Trophoblast cell (in vitro differentiated cells and primary cell): ENCODE measurements around the gene NPLOC4.
A peak's percentile ranks its signal among the peaks of the same experiment; 100 is the strongest.

Experiments
- DNase-seq, 2 donors: peaks; one replicate each; pipeline ENCODE4 v3.0.0-alpha.2; 2016
- H2AFZ ChIP-seq: 2 replicates; pipeline ENCODE4 v1.6.1; 2013; ENCODE audit warnings: low read length, moderate library complexity, mild to moderate bottlenecking; ENCODE audit not compliant: insufficient read depth, poor library complexity
- H2AK5ac ChIP-seq: 2 replicates; pipeline ENCODE4 v1.6.1; 2013; ENCODE audit warnings: mild to moderate bottlenecking, low read length
- H2BK120ac ChIP-seq: 2 replicates; pipeline ENCODE4 v1.6.1; 2013; ENCODE audit warnings: low read length, mild to moderate bottlenecking, moderate library complexity; ENCODE audit not compliant: insufficient read depth, poor library complexity
- H2BK12ac ChIP-seq: 2 replicates; pipeline ENCODE4 v1.6.1; 2013; ENCODE audit warnings: mild to moderate bottlenecking, low read length, moderate library complexity
- H2BK5ac ChIP-seq: 2 replicates; pipeline ENCODE4 v1.6.1; 2013; ENCODE audit warnings: low read length, low read depth, moderate library complexity, mild to moderate bottlenecking; ENCODE audit not compliant: poor library complexity
- H3K14ac ChIP-seq: 2 replicates; pipeline ENCODE4 v1.6.1; 2013; ENCODE audit warnings: mild to moderate bottlenecking, low read length
- H3K18ac ChIP-seq: 2 replicates; pipeline ENCODE4 v1.6.1; 2013; ENCODE audit warnings: mild to moderate bottlenecking, low read length
- H3K23ac ChIP-seq: 2 replicates; pipeline ENCODE4 v1.6.1; 2013; ENCODE audit warnings: low read length
- H3K27ac ChIP-seq: 2 replicates; pipeline ENCODE4 v1.5.1; 2013; ENCODE audit warnings: low read depth, mild to moderate bottlenecking, inconsistent platforms, low read length, moderate library complexity
- H3K27me3 ChIP-seq: 2 replicates; pipeline ENCODE4 v1.6.1; 2013; ENCODE audit warnings: inconsistent platforms, mild to moderate bottlenecking, low read length, moderate library complexity; ENCODE audit not compliant: insufficient read depth
- H3K36me3 ChIP-seq, 2 experiments: 1 replicate in 1 of 2; 2 replicates in 1 of 2; pipeline ENCODE4 v1.6.1; 2013; ENCODE audit warnings: low read length in 2 of 2, mild to moderate bottlenecking in 2 of 2, moderate library complexity in 1 of 2; ENCODE audit not compliant: insufficient read depth in 2 of 2, control insufficient read depth in 1 of 2
- H3K4ac ChIP-seq: 2 replicates; pipeline ENCODE4 v1.6.1; 2013; ENCODE audit warnings: low read depth, mild to moderate bottlenecking, low read length, moderate library complexity
- H3K4me1 ChIP-seq, 2 experiments: 1 replicate in 1 of 2; 2 replicates in 1 of 2; pipeline ENCODE4 v1.6.1; 2013; ENCODE audit warnings: low read length in 2 of 2, mild to moderate bottlenecking in 2 of 2, moderate library complexity in 1 of 2; ENCODE audit not compliant: insufficient read depth in 2 of 2, control insufficient read depth in 1 of 2
- H3K4me2 ChIP-seq: 2 replicates; pipeline ENCODE4 v1.6.1; 2013; ENCODE audit warnings: inconsistent platforms, mild to moderate bottlenecking, low read length, moderate library complexity
- H3K4me3 ChIP-seq: 2 replicates; pipeline ENCODE4 v1.5.1; 2013; ENCODE audit warnings: mild to moderate bottlenecking, low read depth, low read length, inconsistent platforms
- H3K79me1 ChIP-seq: one replicate; pipeline ENCODE4 v1.6.1; 2013; ENCODE audit warnings: low read length
- H3K79me2 ChIP-seq: 2 replicates; pipeline ENCODE4 v1.6.1; 2013; ENCODE audit warnings: low read length, mild to moderate bottlenecking; ENCODE audit not compliant: control insufficient read depth, insufficient read depth, poor library complexity
- H3K9ac ChIP-seq: 2 replicates; pipeline ENCODE4 v1.6.1; 2013; ENCODE audit warnings: mild to moderate bottlenecking, low read length
- H3K9me3 ChIP-seq: 2 replicates; pipeline ENCODE4 v1.6.1; 2013; ENCODE audit warnings: low read depth, mild to moderate bottlenecking, control low read depth, inconsistent platforms, low read length; ENCODE audit not compliant: insufficient read depth
- H4K12ac ChIP-seq: 2 replicates; pipeline ENCODE4 v1.6.1; 2013; ENCODE audit warnings: low read depth, mild to moderate bottlenecking, low read length, moderate library complexity
- H4K8ac ChIP-seq: 2 replicates; pipeline ENCODE4 v1.6.1; 2013; ENCODE audit warnings: low read depth, mild to moderate bottlenecking, low read length, moderate library complexity
- H4K91ac ChIP-seq: one replicate; pipeline ENCODE4 v1.6.1; 2013; ENCODE audit warnings: low read depth, mild to moderate bottlenecking, low read length, moderate library complexity
- WGBS: extraction: QIAGEN DNeasy Blood & Tissue Kit; methylation state at CpG from one replicate; pipeline ENCODE4 v1.1.7; 2013; ENCODE audit warnings: missing lambda C conversion rate; ENCODE audit not compliant: insufficient read length, insufficient coverage; ENCODE audit errors: extremely low coverage; 5-methylcytosine and 5-hydroxymethylcytosine counted together

Gene NPLOC4

GRCh38 chr17:81512562-81513371, 124.1 kb downstream of the NPLOC4 start, which contains the start of gene ACTG1:
Gene ACTG1 (minus strand): TSS chr17:81512799. CDS start chr17:81512354, 445 bp downstream.
- peak within 1 kb of the TSS; percentile 97 for H3K27ac ChIP-seq
- H3K79me1 ChIP-seq: peaks cover 34% of the 10 kb centered on the region
- peak within 1 kb of the TSS; percentile 98 for H2BK5ac ChIP-seq
- no peaks in the 10 kb centered on the region for H3K27me3 ChIP-seq
- peak within 1 kb of the TSS; percentile 100 for H2AK5ac ChIP-seq
- peak within 1 kb of the TSS; percentile 97 for H4K91ac ChIP-seq
- peak within 1 kb of the TSS; percentile 89 for H3K4me2 ChIP-seq
- peak within 1 kb of the TSS; percentile 100 for H3K4ac ChIP-seq
- no peak within 1 kb of the TSS for H3K23ac ChIP-seq
- peak within 1 kb of the TSS; percentile 99 for H4K12ac ChIP-seq
- H2BK12ac ChIP-seq: peak within 1 kb of the TSS; percentile 83
- H3K4me1 ChIP-seq: peaks cover 24 to 26% of the 10 kb centered on the region in 2 experiments
- peak within 1 kb of the TSS; percentile 99 for H4K8ac ChIP-seq
- peak within 1 kb of the TSS; percentile 99 for H3K18ac ChIP-seq
- no CpG with 5 or more reads among the region's 111 CpGs for WGBS
- H2AFZ ChIP-seq: peak within 1 kb of the TSS; percentile 77
- peak within 1 kb of the TSS; percentile 99 for H3K9ac ChIP-seq
- H3K4me3 ChIP-seq: peak within 1 kb of the TSS; percentile 94
- peaks cover 49% of the 10 kb centered on the region for H3K79me2 ChIP-seq
- H3K9me3 ChIP-seq: peaks cover 8% of the 10 kb centered on the region
- peaks cover 30 to 38% of the 10 kb centered on the region in 2 experiments for H3K36me3 ChIP-seq
- H3K14ac ChIP-seq: peak within 1 kb of the TSS; percentile 96
- DNase-seq: peak; percentile 84 to 94
- peak within 1 kb of the TSS; percentile 88 for H2BK120ac ChIP-seq

GRCh38 chr17:81511804-81512561, 124.9 kb downstream of the NPLOC4 start:
- Histone ChIP-seq H4K91ac (no peak overlapping the region), H4K8ac (peak overlapping the region; percentile 33), H4K12ac (peak overlapping the region; percentile 14), H3K4me3 (peak overlapping the region; percentile 94), H3K18ac (peak overlapping the region; percentile 4), H3K27ac (peak overlapping the region; percentile 77), H3K36me3 (peaks cover 30 to 38% of the 10 kb centered on the region in 2 experiments), H3K79me1 (peaks cover 33% of the 10 kb centered on the region), H2BK120ac (peak overlapping the region; percentile 48), H3K4me2 (peak overlapping the region; percentile 70), H2BK12ac (no peak overlapping the region), H2BK5ac (peak overlapping the region; percentile 73), H3K9ac (peak overlapping the region; percentile 90), H2AFZ (no peak overlapping the region), H2AK5ac (peak overlapping the region; percentile 62), H3K9me3 (peaks cover 8% of the 10 kb centered on the region), H3K79me2 (peaks cover 49% of the 10 kb centered on the region), H3K4ac (peak overlapping the region; percentile 82), H3K27me3 (no peaks in the 10 kb centered on the region), H3K14ac (peak overlapping the region; percentile 95), H3K4me1 (peaks cover 18 to 19% of the 10 kb centered on the region in 2 experiments), H3K23ac (no peak overlapping the region)
- no CpG with 5 or more reads among the region's 62 CpGs for WGBS
- peak in 1 of 2 donors; percentile 51 for DNase-seq

GRCh38 chr17:81511554-81511803, 125.4 kb downstream of the NPLOC4 start:
- Histone ChIP-seq H3K4me3 (peak overlapping the region; percentile 94), H4K91ac (no peak overlapping the region), H2BK5ac (no peak overlapping the region), H3K9me3 (peaks cover 8% of the 10 kb centered on the region), H2BK120ac (no peak overlapping the region), H3K27me3 (no peaks in the 10 kb centered on the region), H4K8ac (no peak overlapping the region), H3K9ac (peak overlapping the region; percentile 90), H3K4me2 (peak overlapping the region; percentile 70), H3K4me1 (peaks cover 13 to 15% of the 10 kb centered on the region in 2 experiments), H3K4ac (peak overlapping the region; percentile 82), H2AK5ac (no peak overlapping the region), H2AFZ (no peak overlapping the region), H3K18ac (no peak overlapping the region), H3K27ac (no peak overlapping the region), H2BK12ac (no peak overlapping the region), H3K23ac (no peak overlapping the region), H3K14ac (no peak overlapping the region), H4K12ac (no peak overlapping the region), H3K36me3 (peaks cover 30 to 38% of the 10 kb centered on the region in 2 experiments), H3K79me1 (peaks cover 32% of the 10 kb centered on the region), H3K79me2 (peaks cover 48% of the 10 kb centered on the region)
- DNase-seq: no peak
- WGBS: no CpG with 5 or more reads among the region's 9 CpGs

- Histone ChIP-seq H3K27me3 (no peaks in the 10 kb centered on the region), H3K9ac (peak overlapping the region; percentile 90), H2AK5ac (no peak overlapping the region), H2AFZ (no peak overlapping the region), H3K79me2 (peaks cover 45% of the 10 kb centered on the region), H4K8ac (no peak overlapping the region), H3K9me3 (peaks cover 8% of the 10 kb centered on the region), H3K14ac (no peak overlapping the region), H3K27ac (no peak overlapping the region), H2BK12ac (no peak overlapping the region), H3K23ac (no peak overlapping the region), H3K79me1 (peaks cover 29% of the 10 kb centered on the region), H3K4me2 (peak overlapping the region; percentile 70), H3K36me3 (peaks cover 30 to 38% of the 10 kb centered on the region in 2 experiments), H4K91ac (no peak overlapping the region), H4K12ac (no peak overlapping the region), H2BK5ac (no peak overlapping the region), H2BK120ac (no peak overlapping the region), H3K4me3 (peak overlapping the region; percentile 94), H3K4ac (peak overlapping the region; percentile 82), H3K18ac (no peak overlapping the region), H3K4me1 (peaks cover 10 to 11% of the 10 kb centered on the region in 2 experiments)
- no CpG with 5 or more reads among the region's 48 CpGs for WGBS
- peak in 1 of 2 donors; percentile 24 for DNase-seq
Observed at GRCh38 chr17:81510785-81511553, 125.9 kb downstream of the NPLOC4 start.
